ENCODE results near the gene ANG. TPM values are rescaled to one million over a fixed set of nuclear protein-coding genes. Genes with fewer than 3 reads are reported as not detected.

Gene ANG
- total RNA-seq, result 1.5 and 5.4 TPM in 2 replicates

DNA sequence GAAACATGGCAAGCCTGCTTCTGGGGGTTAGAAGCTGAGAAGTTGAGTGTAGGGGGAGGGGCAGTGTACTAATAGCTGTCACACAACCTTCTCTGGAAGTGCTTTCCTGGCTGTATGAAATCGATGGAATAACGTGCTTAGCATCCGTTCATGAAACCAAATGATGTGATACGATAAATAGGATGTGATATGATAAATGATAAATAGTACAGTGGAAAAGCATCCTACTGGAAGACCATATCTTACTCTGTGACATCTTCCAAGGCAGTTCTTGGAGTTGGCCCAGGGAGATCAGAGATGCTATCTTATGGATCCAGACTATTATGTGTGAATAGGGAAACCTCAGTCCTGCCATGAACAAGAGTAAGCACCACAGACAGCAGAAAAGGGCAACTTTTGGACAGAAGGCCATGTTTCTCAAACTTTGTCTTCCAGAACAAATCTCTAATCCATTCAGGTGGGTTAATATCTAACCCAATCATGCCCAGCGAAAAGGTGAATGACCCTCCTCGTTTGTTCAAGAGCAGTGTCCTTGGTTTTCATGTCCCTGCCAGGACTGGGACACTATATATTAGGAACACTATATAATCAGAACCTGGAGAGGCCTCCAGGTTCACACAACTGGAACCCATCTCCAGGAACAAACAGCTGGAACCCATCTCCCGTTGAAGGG lies at the start of gene ANG:
TSS of gene ANG (plus strand) at position 598 of the 673 bp plus-strand sequence. CDS start 4,801 bp downstream, outside the sequence.

DNA sequence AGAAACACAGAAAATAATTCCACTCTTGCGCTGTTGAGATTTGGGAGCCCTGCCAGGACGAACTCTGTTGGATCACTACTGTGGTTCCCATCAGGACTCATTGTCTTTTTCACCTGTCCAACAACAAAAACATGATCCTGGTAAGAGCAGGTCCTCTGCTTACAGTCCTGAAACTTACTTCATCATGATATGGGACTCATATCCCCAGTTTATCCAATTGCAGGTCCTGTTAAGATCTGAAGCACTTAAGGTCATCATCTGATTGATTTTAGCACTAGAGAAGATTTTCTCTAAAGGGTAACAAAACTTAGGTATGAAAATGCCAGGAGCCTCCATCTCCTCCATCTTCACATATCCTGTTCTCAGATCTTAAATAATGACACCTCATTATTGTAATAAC lies 47.0 kb upstream of the ANG start, which contains the start of gene OR6S1:
TSS of gene OR6S1 (minus strand) at position 101 of the 400 bp plus-strand sequence. CDS start at position 101, 0 bp downstream.

GRCh38 chr14:20683891-20684661 lies 4.5 kb upstream of the ANG start, which contains the start of gene RNASE4:
Gene RNASE4 (plus strand): TSS chr14:20684560. CDS start chr14:20699372, 14,812 bp downstream.

Other genes starting within 250 kb of the ANG start
- gene OSGEP, start 234.0 kb upstream of the ANG start, total RNA-seq, result 37.9 and 54.4 TPM in 2 replicates
- gene APEX1, start 233.5 kb upstream of the ANG start, total RNA-seq, result 168 and 175 TPM in 2 replicates
- 9.7 and 14.2 TPM in 2 replicates for gene PIP4P1, start 227.3 kb upstream of the ANG start, total RNA-seq
- gene PNP, start 219.4 kb upstream of the ANG start, total RNA-seq, result 128 and 138 TPM in 2 replicates
- gene RNASE10, start 183.2 kb upstream of the ANG start, total RNA-seq, result not detected in 2 replicates
- gene RNASE9, start 127.7 kb upstream of the ANG start, total RNA-seq, result not detected in 2 replicates
- gene RNASE11, start 100.8 kb upstream of the ANG start, total RNA-seq, result not detected in 2 replicates
- gene RNASE12, start 97.4 kb upstream of the ANG start, total RNA-seq, result not detected in 2 replicates
- gene OR6S1, start 47.1 kb upstream of the ANG start, total RNA-seq, result not detected in 2 replicates
- 9.0 and 11.1 TPM in 2 replicates for gene RNASE4, start 4.2 kb upstream of the ANG start, total RNA-seq
- not detected in 2 replicates for gene EDDM3A, start 57.1 kb downstream of the ANG start, total RNA-seq
- gene EDDM3B, start 79.6 kb downstream of the ANG start, total RNA-seq, result not detected in 2 replicates
- gene RNASE6, start 92.5 kb downstream of the ANG start, total RNA-seq, result not detected in 2 replicates
- gene RNASE1, start 114.1 kb downstream of the ANG start, total RNA-seq, result 1.1 and 1.5 TPM in 2 replicates
- not detected in 2 replicates for gene RNASE3, start 202.6 kb downstream of the ANG start, total RNA-seq